TTC549 (cell line): ENCODE measurements around the gene MYNN.

Source experiments
- FAIRE-seq: peaks from 2 replicates; lab custom pipeline; 2012; peaks lifted over from hg19 to GRCh38; lab: Jason Lieb, UNC

The MYNN gene

DNA sequence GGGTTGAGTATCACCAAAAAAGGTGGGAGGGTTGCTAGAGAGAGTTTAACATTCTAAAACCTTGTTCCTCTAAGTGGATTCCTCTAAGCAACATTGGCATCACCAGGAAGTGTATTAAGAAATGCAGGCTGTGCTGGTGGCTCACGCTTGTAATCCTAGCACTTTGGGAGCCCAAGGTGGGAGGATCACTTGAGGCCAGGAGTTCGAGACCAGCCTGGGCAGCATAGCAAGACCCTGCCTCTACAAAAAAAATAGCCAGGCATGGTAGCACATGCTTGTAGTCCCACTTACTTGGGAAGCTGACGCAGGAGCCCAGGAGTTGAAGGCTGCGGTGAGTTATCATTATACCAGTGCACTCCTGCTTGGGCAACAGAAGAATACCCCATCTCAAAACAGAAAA, 4.6 kb downstream of the MYNN start:
- FAIRE-seq, result no peak

DNA sequence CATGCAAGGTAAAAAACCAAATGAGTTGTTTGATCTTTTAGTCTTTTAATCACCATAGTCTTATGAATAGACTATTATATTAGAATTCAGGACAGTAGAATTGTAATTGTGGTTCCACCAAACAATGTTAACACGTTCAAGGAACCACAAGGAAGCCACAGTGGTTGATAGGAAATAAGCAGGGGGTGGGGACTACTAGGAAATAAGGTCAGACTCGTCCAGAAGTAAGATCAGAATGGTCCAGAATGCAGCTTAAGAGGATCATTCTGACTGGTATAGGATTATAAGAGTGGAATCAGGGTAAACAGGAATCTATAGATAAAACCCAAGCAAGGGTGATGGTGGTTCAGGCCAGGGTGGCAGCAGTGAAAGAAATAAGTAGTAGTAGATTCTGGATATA, 7.5 kb downstream of the MYNN start:
- no peak for FAIRE-seq

DNA sequence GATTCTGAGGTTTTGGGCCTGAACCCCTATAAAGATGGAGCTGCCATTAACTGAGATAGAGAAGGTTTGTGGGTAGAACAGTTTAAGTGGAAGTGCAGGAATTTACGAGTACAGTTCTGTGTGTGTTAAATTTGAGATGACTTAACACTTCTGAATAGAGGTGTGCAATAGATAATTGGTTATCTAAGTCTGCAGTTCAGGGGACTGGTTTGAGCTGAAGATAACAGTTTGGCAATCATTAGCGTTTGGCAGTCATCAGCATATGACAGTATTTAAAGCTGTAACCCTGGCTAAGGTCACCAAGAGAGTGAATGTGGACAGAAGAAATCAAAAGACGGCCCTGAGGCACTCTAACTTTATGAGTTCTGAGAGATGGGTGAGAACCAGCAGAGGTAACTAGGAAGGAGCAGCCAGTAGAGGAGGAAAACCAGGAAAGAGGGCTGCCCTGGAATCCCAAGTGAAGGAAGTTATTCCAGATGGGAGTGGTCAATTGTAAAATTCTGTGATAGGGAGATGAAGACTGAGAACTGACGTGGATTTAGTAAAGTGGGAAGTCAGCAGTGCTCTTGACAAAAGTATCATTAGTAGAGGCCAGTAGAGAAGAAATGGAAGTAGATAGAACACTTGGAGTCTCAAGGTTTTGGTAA, 8.1 kb downstream of the MYNN start:
- FAIRE-seq, result no peak

DNA sequence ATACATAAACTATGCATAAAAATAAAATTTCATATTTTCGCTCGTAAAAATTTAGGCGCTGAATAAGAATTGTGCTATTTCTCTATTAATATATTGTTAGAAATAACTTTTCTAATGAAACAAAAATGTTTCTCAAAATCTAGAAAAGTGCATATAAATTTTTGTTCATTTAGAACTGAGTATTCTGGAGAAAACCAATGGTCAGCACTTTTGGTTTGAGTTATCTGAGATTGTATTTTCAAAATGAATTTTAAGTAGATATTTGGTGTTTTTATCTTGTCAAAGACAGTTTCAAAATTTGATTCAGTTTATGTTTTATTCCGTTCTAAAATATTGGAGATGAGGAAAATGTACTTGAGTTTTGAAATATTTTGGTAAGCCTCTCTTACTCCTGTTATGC, 13.9 kb downstream of the MYNN start:
- no peak for FAIRE-seq

DNA sequence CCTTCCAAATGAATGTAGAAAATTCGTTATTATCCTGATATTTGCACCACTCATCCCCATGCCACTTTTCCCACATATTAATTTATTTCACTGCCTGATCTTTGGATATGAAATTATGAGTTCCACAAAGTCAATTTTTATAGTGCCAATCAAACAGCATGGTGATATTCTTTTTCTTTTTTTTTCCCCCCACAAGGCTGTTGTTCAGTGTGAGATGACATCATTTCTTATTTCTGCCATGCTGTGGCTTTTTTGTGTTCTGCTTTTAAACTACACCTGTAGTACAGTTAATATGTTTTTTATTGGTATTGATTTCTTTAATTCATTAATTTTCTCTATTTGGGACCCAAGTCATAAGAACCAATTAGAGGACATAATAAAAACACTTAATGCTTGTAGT, 14.6 kb downstream of the MYNN start:
- no peak for FAIRE-seq

DNA sequence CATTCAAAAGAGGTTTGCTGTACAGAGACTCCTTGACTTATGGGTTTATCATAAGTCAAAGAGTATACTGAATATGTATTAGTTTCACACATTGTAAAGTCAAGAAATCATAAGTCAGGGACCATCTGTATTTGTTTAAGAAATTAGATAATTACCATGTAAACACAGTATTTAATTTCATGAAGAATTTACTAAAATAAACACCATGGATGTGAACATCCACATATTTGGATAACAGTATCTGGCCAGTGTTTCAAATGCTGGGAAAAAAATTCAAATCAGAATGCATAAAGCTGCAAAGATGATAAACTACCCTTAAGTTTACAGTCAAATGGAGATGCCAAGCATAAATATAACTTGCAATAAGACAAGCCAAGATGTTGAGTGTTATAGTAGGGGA, 17.0 kb downstream of the MYNN start:
- no peak for FAIRE-seq

DNA sequence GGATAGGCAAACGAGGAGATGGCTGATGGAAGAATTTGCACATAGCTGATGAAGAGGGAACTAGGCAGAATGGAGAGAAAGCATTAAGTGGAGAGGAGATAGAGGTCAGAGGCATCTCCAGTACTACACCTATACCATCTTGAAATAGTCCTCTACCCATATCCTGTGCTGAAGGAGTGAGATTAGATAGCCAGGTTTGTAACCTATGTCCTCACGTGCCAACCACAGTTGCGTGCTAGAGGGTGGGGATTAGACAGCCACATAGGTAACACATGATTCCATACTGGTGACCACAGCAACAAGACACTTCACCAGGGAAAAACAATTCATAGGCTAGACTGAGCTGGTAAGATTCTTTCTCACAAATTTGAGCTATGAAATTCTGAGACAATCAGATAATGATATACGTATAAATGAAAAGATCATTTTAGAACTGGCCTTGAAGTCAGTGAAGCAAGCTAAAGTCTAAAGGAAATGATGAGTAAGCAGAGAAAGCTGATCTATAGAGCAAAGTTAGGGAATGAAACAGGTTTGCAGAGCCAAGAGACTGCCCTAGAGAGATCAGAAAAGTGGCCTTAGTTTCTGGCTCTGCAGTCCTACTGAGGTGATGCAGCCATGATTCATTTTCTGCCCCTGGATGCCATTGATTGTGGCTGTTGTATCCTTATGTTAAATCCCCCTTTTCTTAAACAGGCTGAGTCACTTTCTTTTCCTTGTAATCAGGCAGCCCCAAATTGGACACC, 17.7 kb downstream of the MYNN start:
- FAIRE-seq, result no peak

DNA sequence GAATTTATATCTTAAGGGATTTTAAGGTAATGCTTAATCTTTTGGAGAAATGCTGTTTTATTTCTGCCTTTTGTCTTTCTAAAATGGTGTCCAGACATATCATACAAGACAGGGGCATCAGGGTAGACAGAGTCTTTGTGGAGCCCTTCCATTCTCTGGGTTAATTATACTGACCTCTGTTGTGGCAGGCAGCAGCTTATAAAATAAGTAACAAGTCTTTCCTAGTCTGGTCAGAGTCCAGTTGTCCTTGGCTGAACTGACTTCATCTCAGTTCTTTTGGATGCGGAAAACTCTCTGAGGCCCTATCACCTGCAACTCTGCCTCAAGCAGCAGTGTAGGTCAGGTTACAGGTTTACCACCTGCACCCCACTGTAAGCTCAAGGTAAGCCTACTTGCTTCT, 19.2 kb downstream of the MYNN start:
- FAIRE-seq, result no peak

DNA sequence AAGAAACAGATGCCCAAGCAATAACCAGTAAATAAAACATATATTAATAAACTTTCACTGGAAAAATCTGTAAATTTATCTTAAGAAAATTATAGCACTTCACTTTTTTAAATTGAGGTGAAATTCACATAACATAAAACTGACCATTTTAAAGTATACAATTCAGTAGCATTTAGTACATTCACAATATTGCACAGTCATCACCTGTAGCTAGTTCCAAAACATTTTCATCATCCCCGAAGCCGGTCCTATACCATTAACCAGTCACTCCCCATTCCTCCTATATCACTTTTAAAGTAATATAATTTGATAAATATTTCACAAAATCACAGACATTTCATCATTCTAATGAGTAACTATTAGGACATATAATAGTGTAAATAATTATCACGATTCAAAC, 31.5 kb downstream of the MYNN start:
- FAIRE-seq, result no peak

DNA sequence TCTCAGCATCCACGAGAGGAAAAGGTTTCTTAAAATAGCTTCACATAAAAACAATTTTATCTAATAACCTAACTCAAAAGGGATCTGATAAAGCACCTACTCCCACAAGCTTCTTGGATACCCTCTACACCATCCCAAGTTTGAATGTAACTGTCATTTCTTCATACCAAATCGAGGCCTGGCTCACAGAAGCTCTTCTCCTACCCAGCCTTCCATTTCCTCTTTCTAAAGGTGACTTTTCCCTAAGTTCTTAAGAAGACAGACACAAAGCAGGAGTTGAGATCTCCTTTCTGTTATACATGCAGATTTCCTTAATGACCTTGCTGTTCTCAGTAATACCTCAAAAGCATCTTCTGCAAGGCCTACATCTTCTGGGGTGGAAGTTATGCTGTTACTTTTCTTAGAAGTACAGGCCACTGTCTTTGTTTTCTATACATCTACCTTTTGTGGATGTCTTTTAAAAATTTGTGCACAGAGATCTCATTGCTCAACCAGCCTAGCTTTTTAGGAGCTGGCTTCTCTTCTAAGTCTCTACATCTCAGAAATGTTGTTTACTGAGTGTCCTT, 36.1 kb downstream of the MYNN start:
- FAIRE-seq, result no peak

DNA sequence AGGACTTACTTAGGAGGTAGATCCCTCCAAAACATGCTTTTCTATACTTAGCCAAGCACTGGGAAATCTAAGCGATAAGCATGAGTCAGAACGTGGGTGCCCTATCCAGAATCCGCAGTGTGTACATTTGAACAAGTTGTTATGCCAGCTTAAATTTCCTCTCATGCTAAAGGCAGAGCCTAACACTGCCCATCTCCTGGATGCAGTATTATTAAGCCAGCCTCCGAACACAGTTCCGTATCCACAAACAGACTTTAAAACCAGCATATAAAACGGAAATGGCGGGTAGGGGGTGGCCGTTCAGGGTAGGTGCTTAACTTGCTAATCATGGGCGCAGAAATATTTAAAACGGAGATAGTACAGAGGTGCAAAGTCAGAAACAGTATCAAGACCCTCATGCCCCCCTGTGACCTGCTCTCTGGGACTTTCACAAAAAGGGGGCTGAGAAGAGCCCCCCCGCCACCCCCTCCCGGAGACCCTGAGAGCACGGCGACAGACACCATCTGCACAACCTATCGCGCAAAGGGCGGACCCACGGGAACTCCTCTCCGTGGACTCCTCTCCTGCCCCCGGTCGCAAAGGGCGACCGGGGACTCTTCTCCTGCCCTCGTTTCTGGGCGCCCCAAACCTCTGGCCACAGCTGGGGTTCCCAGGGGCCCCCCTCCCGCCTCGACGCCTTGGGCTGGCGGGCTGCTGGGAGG, 38.6 kb downstream of the MYNN start:
- FAIRE-seq, result no peak

DNA sequence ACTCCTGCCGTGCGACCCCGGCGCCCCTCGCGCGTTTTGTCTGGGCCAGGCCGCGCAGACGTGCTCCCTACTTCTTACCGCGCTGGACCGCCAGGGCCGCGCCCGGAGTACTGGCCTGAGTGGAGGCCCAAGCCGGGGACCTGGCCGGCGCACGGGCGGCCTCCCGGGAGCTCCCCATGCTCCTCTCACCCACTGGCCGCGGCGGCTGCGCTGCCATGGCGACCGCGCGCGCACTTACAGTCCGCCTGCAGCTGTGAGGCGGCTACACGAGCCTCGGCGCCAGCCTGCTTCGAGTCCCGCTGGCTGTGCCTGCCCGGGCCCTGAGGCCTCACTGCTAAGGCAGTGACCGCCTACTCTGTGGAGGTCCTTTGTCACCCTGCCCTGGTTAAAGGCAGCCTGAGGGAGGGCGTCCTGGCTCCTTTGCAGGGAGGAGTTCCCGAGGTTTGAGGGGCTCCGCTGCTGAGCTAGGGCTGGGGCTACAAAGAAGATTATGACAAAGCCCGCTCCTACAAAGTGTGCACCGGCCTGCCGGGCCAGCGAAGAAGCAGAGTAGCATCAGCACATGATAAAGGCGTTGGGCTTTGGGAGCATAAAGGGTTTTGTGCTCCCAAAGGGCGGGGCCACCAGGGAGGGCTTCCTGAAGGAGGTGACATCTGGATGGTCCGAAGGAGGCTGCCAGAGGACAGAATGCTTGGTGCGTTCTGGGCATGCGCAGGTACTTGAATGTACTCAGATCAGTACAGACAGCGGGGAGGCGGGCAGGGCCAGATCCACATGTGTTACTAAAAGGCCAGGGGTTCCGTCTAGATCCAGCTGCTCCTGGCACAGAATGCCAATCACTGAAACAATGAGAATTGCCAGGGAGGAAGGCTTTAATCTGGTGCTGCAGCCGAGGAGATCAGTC, 39.4 kb downstream of the MYNN start, which contains the start of the genes LRRC34 and LRRIQ4:
Gene LRRC34 (minus strand): TSS at position 573 of the 904 bp plus-strand sequence. CDS start 356 bp downstream, at position 217.
Gene LRRIQ4 (plus strand): TSS at position 539 of the 904 bp plus-strand sequence. CDS start 9,052 bp downstream, outside the sequence.
- no peak for FAIRE-seq

DNA sequence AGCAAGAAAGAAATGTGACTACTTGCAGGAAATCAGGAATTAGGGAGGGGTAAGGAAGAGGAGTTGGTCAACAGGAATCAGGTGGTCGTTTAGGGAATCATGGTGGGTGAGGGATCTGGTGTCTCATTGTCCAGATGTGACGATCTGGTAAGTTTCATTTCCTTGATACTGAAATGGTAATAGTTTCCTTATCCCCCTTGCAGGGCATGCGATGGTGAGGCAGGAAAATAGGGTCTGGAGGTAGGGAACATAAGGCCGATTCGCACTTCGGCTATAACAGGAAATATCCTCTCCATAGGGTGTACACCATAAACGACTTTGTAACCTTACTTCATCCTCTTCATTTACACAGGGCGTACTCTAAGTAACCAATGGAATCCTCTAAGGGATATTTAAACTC, 40.1 kb downstream of the MYNN start:
- FAIRE-seq, result no peak

DNA sequence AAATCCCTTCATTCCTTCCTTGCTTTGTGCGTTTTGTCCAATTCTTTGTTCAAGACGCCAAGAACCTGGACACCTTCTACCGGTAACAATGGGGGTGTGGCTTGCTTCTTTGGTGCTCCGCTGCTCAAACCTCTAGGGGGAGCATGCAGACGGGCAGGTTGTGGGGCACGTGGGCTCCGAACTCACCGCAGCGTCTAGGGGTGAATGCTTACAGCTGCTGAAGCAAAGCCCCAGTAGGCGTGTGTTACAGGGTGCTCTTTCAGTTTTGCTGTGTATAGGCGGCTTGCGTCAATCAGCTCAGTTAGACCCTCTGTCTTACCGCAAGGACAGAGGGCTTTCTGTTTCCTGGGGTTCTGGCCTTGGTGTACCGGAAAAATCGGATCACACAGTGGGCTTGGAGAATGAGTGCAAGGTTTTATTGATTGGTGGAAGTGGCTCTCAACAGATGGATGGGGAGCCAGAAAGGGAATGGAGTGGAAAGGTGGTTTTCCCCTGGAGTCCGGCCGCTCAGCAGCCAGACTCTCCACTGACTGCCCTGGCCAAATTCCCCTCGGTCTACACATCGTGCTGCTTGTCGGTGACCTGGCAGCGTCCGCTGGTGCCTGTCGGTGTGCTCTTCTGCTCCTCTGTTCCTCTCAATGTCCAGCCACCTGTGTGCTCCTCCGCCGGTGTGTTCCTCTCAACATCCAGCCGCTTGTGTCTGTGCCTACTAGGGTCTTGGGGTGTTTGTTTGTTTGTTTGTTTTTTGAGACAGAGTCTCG, 40.7 kb downstream of the MYNN start:
- no peak for FAIRE-seq

DNA sequence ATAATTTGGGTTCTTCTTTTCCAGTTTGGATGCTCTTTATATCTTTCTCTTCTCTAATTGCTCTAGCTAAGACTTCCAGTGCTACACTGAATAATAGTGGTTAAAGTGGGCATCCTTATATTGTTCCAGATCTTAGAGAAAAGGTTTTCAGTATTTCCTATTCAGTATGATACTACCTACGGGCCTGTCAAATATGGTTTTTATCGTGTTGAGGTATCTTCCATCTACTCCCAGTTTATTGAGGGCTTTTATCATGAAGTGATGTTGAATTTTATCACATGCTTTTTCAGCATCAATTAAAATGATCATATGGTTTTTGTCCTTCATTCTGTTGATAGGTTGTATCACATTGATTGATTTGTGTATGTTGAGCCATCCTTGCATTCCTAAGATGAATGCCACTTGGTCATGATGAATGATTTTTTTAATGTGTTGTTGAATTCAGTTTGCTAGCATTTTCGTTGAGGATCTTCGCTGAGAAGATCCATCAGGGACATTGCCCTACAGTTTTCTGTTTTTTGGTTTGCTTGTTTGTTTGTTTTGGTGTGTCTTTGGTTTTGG, 42.5 kb downstream of the MYNN start:
- no peak for FAIRE-seq

DNA sequence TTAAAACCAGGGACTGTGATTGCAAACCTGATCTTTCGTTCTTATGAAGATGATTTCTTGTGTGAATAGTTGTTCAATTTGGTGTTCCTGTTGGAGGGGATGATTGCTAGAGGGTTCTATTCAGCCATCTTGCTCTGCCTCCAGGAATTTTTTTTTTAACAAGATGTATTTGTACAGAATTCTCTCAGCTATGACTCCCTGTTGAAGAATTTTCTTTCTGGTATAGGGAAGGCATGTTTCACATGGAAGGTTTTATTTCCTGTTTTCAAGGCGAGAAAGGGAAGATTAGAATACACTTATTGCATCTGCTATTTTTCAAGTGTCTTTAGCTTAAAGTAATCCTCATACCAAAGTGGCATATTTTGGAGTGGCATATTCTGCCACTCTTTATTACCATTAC, 45.1 kb downstream of the MYNN start:
- no peak for FAIRE-seq

DNA sequence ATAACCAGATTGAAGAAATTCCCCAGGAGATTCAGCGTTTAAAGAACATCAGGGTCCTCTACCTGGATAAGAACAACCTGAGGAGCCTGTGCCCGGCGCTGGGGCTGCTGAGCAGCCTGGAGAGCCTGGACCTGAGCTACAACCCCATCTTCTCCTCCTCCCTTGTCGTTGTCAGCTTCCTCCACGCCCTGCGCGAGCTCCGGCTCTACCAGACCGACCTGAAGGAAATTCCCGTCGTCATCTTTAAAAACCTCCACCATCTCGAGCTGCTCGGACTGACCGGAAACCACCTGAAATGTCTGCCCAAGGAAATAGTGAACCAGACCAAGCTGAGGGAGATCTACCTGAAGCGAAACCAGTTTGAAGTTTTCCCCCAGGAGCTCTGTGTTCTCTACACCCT, 48.9 kb downstream of the MYNN start:
- no peak for FAIRE-seq

DNA sequence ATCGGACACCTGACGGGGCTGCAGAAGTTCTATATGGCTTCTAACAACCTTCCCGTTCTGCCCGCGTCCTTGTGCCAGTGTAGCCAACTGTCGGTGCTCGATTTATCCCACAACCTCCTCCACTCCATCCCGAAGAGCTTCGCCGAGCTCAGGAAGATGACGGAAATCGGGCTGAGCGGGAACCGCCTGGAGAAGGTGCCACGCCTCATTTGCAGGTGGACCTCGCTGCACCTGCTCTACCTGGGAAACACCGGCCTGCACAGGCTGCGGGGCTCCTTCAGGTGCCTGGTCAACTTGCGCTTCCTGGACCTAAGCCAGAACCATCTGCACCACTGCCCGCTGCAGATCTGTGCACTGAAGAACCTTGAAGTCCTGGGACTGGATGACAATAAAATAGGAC, 49.3 kb downstream of the MYNN start:
- FAIRE-seq, result no peak

DNA sequence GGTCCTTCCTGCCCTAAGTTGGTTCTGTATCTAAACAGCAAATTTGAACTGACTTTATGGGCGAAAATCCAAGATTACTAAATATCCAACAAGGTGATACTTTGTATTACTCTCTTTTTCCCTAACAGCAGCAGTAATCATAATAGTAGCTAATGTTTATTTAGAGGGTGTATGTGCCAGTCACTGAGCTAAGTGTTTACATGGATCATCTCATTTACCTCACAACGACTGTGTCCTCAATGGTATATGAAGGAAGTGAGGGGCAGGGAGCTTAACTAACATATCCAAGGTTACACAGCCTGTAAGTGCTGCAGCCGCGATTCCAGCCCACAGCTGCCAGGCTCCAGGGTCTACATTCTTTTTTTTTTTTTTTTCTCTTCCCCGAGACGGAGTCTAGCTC, 49.8 kb downstream of the MYNN start:
- FAIRE-seq, result no peak

DNA sequence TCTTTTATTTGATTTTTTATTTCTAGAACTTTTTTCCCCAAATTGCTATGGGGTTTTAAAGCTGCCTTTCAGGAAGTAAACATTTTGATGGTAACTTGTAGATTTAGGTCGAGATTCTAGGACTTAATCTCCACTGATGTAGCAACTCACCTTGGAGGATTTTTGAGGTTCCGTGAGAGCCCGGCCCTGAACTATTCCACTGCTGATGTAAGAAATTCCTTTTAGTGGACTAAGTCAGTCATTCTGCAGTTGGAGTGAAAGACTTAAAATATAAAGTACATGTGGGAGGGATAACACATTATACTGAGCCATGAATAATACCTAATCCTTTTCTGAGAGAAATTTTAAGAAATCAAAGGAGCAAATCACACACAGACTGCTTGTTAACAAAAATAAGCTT, 52.1 kb downstream of the MYNN start:
- no peak for FAIRE-seq

DNA sequence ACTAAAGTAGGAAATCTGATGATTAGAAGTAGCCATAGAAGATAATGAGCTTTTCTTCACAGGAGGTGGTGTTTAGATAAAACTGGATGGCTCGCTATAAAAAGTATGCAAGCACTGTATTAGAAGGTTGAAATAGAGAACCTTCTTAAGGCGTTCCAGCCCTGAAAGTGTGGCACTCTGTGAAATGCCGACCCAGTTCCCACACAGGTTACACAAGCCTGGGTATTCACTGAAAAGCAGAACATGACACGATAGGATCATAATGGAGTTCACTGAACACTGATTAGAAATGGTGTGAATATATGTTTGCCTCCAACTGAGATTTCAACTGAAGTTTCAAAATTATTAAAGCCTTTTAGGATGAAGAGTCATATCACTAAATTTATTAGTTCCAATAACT, 54.5 kb downstream of the MYNN start:
- no peak for FAIRE-seq
